ENCODE data around the gene CACNA2D1.

DNA sequence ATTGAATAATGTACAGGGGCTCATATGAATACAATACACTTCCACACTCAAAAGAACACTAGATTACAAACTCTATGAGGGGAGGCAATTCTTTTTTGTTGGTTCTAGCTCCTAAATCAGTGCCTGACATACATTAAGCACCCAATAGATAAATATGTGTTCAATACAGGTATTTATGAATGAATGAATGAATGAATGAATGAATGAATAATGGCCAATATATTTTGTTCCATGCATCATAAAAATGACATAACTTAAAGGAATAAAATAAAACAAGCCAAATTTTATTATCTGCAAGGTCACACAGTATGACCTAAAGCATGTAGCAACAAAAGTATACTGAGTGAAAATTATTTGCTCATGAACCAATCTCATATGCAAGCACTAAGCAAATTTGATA lies 168.9 kb downstream of the CACNA2D1 start:
- TF ChIP-seq CTCF (IDR thresholded peaks at IDR 0.05) (no peak), POLR2A (IDR thresholded peaks at IDR 0.05) (no peak)
